ENCODE data around the gene TM9SF2. TPM values are rescaled to one million over a fixed set of nuclear protein-coding genes. Genes with fewer than 3 reads are reported as not detected.

TM9SF2 gene
- total RNA-seq, 2 donors from 2014 or later = 49.8 to 63.6 TPM

DNA sequence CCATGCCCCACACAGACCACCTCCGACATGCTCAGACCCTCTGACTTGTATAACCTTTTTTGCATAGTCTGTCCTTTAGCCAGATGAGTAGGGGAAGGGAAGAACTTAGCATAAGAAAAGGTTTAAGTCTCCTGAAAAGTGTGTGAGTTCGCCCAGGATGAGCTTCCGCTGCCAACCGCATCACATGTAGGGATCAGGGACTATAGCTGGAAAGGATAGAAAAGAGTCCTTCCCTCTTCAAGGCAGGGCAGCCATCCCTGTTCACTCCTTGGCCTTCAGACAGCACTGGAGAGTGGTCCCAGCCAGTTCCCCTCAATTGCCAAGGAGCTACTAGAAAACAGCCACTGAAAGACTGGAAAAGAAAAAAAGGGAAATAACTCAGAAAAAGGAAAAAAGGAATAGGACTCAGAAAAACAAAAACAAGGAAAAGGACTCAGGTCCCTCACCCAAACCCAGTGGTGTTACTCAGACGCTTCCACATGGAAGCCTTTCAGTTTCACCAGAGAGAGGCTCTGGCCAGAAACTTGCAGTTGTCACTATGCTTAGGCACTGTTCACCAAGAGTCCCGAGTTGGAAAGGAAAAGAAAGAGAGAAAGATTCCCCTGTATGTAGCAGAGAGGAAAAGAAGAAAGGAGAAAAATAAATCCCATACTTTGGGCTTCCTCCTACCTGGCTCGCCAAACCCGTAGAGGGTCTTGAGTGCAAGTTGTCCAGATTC, 5.6 kb upstream of the TM9SF2 start:
- H3K27ac ChIP-seq = no peak overlapping the region
- no peak for TF ChIP-seq POLR2A (IDR thresholded peaks at IDR 0.05)
- TF ChIP-seq, protein P1, sequence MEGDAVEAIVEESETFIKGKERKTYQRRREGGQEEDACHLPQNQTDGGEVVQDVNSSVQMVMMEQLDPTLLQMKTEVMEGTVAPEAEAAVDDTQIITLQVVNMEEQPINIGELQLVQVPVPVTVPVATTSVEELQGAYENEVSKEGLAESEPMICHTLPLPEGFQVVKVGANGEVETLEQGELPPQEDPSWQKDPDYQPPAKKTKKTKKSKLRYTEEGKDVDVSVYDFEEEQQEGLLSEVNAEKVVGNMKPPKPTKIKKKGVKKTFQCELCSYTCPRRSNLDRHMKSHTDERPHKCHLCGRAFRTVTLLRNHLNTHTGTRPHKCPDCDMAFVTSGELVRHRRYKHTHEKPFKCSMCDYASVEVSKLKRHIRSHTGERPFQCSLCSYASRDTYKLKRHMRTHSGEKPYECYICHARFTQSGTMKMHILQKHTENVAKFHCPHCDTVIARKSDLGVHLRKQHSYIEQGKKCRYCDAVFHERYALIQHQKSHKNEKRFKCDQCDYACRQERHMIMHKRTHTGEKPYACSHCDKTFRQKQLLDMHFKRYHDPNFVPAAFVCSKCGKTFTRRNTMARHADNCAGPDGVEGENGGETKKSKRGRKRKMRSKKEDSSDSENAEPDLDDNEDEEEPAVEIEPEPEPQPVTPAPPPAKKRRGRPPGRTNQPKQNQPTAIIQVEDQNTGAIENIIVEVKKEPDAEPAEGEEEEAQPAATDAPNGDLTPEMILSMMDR (IDR thresholded peaks at IDR 0.05) = no peak
- DNase-seq = no peak

DNA sequence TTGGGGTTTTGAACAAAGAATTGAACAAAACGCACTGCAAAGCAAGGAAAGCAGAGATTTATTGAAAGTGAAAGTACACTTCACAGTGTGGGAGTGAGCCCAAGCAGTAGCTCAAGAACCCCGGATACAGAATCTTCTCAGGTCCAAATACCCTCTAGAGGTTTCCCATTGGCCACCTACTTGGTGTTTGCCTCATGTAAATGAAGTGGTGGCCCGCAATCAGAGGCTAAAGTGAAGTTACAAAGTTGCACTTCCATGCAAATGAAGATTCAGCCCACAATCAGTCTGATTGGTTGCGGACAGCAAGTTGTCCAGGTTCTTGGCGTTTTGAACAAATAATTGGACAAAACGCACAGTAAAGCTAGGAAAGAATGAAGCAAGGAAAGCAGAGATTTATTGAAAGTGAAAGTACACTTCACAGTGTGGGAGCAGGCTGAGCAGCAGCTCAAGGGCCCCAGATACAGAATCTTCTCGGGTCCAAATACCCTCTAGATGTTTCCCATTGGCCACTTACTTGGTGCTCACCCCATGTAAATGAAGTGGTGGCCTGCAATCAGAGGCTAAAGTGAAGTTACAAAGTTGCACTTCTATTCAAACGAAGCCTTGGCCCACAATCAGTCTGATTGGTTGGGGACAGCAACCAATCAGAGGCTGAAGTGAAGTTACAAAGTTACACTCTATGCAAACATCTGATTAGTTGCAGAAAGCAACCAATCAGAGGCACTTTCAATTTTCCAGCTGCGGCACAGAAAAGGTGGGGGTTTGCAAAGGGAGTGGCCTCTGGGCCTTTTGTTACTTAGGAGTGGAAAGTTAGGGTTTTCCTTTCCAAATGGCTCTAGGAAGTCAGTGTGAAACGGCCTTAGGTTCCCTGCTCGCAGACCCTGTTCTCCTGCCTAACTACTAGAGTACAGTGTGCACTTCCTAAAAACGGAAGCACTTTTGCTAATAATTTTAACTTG, 4.8 kb upstream of the TM9SF2 start:
- no peaks in the 10 kb centered on the region for H3K36me3 ChIP-seq (replicated peaks in 1 of 2; ENCODE audit: insufficient read depth in 1 of 2, low read depth in 2 of 2)

More for the DNA sequence above, 5.6 kb upstream of the TM9SF2 start:
- H3K36me3 ChIP-seq (replicated peaks in 1 of 2; ENCODE audit: insufficient read depth in 1 of 2, low read depth in 2 of 2) = no peaks in the 10 kb centered on the region
- intact Hi-C loops (cut with DNase I) = no loop called here
- 82 to 88% methylated on average over 8 of the region's 8 CpGs for WGBS, 2 donors
- no peak overlapping the region for H3K4me3 ChIP-seq
- no peaks in the 10 kb centered on the region for H3K27me3 ChIP-seq
- ATAC-seq = no peak
- peaks cover 19% of the 10 kb centered on the region for H3K4me1 ChIP-seq
- H3K9me3 ChIP-seq = no peaks in the 10 kb centered on the region

DNA sequence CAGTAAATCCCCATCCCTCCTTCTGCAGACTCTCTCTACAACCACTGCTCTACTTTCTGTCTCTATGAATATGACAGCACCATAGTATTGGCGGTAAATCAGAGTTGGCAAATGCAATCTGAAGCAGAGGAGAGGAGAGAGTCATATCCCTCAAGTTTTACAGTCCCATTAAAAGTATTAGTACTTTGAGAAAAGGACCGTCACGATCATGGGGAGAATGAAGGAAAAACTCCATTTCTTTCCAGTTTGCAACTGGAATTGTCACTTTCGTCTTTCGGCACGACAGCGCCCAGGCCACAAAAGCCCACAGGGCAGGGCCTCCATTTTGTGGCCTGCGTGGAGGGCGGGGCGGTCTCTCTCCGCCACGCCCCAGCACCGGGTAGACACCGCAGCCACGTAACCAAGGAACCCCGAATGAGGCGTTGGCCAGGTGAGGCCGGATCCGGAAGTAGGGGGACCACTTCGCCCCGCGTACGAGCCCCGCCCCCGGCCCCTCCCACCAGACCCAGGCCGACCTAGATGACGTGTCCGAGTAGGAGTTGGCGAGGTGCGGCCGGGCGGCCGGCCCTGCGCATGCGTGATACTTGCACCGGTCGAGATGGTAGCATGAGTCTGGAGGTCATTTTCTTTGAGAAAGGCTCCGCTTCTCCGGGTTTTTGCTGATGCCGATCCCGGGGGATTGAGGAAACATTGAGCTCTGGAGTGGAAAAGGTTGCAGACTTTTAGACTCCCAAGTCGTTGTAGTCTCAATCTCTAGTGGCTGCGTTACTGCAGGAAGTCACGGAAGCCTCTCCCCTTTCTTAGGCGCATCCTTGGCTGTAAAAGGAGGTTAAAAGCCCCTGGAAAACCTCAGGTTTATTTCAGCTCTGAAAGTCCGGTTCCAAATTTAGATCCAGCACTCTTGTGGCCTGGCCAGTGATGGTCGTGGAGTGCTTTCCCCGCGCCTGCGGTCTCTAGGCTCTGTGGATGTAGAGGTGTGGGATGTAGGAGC, 2.8 kb upstream of the TM9SF2 start:
- ATAC-seq = peak; percentile 90
- H3K9me3 ChIP-seq = no peaks in the 10 kb centered on the region
- peak; percentile 99 to 100 (median 99) for DNase-seq
- H3K27ac ChIP-seq = peak overlapping the region; percentile 57 to 88 (median 84)
- peaks cover 34% of the 10 kb centered on the region for H3K4me1 ChIP-seq
- intact Hi-C loops (cut with DNase I) = no loop called here
- H3K27me3 ChIP-seq = no peaks in the 10 kb centered on the region
- H3K4me3 ChIP-seq = no peak overlapping the region
- peak in 2 of 3 donors; percentile 75 to 80 for TF ChIP-seq POLR2A (IDR thresholded peaks at IDR 0.05)
- TF ChIP-seq, protein P1 (IDR thresholded peaks at IDR 0.05) = peak in 1 of 7 experiments; percentile 7
- H3K36me3 ChIP-seq (replicated peaks in 1 of 2; ENCODE audit: insufficient read depth in 1 of 2, low read depth in 2 of 2) = no peaks in the 10 kb centered on the region
- WGBS, 2 donors = 4 to 7% methylated on average over 17 to 46 of the region's 50 CpGs

More for the DNA sequence above, 4.8 kb upstream of the TM9SF2 start:
- intact Hi-C loops (cut with DNase I) = no loop called here
- Histone ChIP-seq H3K27ac (peak overlapping the region in 1 of 4 donors; percentile 54), H3K4me1 (peaks cover 19% of the 10 kb centered on the region), H3K27me3 (no peaks in the 10 kb centered on the region), H3K4me3 (no peak overlapping the region), H3K9me3 (no peaks in the 10 kb centered on the region)
- 68 to 83% methylated on average over 12 of the region's 12 CpGs for WGBS, 2 donors
- DNase-seq (peak in 3 of 4 donors; percentile 20 to 63 (median 32)), ATAC-seq (no peak)
- TF ChIP-seq, protein P1 (IDR thresholded peaks at IDR 0.05) = no peak
- TF ChIP-seq POLR2A (IDR thresholded peaks at IDR 0.05) = peak in 1 of 3 donors; percentile 12

DNA sequence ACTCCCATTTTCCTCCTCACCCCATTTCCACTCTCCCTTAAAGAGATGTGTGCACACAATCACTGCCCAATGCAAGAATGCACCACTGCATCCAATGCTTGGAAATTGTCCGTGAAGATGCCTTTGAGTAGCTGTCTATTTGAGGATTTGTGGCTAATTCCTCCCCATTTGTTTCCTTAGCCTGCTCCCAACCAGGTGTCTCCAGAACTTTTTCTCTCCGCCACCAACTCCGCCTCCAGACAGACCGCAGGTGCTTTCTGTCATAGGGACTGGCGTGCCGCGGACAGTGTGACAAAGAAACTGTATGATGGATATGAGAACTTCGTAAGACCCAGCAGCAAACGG, 461 bp upstream of the TM9SF2 start:
- ATAC-seq = peak; percentile 4

More for the DNA sequence above, 461 bp upstream of the TM9SF2 start:
- TF ChIP-seq, protein P1 (IDR thresholded peaks at IDR 0.05) = no peak
- TF ChIP-seq POLR2A (IDR thresholded peaks at IDR 0.05) = no peak
- intact Hi-C loops (cut with DNase I) = no loop called here
- no peak for DNase-seq
- H3K36me3 ChIP-seq (replicated peaks in 1 of 2; ENCODE audit: insufficient read depth in 1 of 2, low read depth in 2 of 2) = no peaks in the 10 kb centered on the region
- H3K4me1 ChIP-seq = peaks cover 56% of the 10 kb centered on the region
- 0 to 1% methylated on average over 9 of the region's 9 CpGs for WGBS, 2 donors
- no peaks in the 10 kb centered on the region for H3K27me3 ChIP-seq
- H3K9me3 ChIP-seq = no peaks in the 10 kb centered on the region
- H3K27ac ChIP-seq = peak overlapping the region; percentile 79 to 98 (median 88)
- H3K4me3 ChIP-seq = peak overlapping the region; percentile 26 to 84
